Suprapubic skin (tissue), 4 donors: ENCODE data around the gene ERN1.

Experiments used
- CTCF ChIP-seq, 2 donors: fragments of 200-600 bp in 1 of 2; fragments of 450-650 bp in 1 of 2; sonication (generic) in 1 of 2; IDR thresholded peaks; one replicate each; pipeline ENCODE4 v1.5.1; 2016 to 2019; ENCODE audit warnings: antibody characterized with exemption in 2 of 2, mild to moderate bottlenecking in 1 of 2, moderate library complexity in 1 of 2
- POLR2A ChIP-seq, 2 donors: fragments of 450-650 bp; IDR thresholded peaks; one replicate each; pipeline ENCODE4 v1.6.1; 2017; ENCODE audit warnings: antibody characterized with exemption in 2 of 2, mild to moderate bottlenecking in 2 of 2, moderate library complexity in 2 of 2
- POLR2AphosphoS5 ChIP-seq, 3 donors: sonication (generic); formaldehyde crosslinking; IDR thresholded peaks; one replicate each; pipeline ENCODE4 v1.6.1; 2017; ENCODE audit warnings: antibody characterized with exemption in 3 of 3

- TF ChIP-seq CTCF (IDR thresholded peaks at IDR 0.05) (no peak), POLR2A (IDR thresholded peaks at IDR 0.05) (no peak), POLR2AphosphoS5 (IDR thresholded peaks at IDR 0.05) (no peak)
These were observed 87.1 kb downstream of the ERN1 start for GRCh38 chr17:64042700-64043485.
